Measurements from ENCODE around the gene MYO9A.

Gene MYO9A

DNA sequence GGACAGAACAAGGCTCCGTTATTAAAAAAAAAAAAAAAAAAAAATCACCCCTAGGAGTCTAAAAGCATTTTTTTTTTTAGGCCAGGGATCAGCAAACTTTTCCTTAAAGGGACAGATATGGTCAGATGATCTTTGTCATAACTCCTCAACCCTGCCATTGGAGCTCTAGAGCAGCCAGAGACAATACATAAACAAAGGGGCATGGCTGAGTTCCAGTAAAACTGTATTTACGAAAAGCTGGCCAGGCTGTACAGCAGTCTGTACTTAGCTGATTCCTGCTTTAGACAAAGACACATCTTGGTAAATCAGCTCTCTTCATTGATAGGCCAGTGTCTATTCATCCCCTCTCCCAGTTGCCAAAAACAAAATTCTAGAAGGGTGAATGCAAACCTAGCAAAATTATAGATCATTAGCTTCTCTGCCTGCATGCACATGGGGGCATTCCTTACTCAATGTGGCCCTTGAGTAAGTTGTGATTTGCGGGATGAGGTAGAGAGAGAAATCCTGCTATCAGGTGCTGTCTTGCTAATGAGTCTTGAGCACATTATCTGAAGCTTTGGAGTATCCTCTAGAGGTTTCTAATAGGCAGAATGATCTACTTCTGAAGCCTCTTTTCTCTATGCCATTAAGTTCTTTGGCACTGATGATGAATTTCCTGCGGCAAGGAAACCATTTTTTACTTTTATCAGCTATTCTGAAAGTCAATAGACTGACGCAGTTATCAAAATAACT lies 35.5 kb upstream of the MYO9A start:
- no peak for DNase-seq (ENCODE audit: low spot score)
- peaks cover 2% of the 10 kb centered on the region for H3K27me3 Mint-ChIP-seq (ENCODE audit: low read depth)
- H3K9me3 Mint-ChIP-seq = no peaks in the 10 kb centered on the region
- no peak overlapping the region for H3K4me3 Mint-ChIP-seq
- H3K4me1 Mint-ChIP-seq (ENCODE audit: low read depth) = peaks cover 2% of the 10 kb centered on the region
- H3K36me3 Mint-ChIP-seq (ENCODE audit: low read depth) = no peaks in the 10 kb centered on the region
- no peak overlapping the region for H3K27ac Mint-ChIP-seq

DNA sequence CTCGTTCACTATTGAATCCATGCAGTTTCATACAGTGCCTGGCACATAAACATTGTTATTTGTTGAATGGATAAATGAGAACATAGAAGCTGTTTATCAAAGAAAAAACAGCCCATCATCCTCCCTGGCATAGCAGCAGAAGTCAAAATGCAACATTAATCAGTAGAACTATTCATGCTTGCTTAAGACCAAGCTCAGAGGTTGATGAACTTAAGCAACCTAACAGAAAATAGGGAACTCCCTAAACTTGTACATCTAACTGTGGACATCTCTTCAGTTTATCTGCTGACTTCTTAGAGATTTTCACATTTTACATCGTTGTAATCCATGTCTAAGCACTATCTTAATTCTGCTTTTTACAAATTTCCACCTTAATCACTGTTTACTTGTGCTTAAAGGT lies 29.5 kb upstream of the MYO9A start:
- Mint-ChIP-seq H3K36me3 (ENCODE audit: low read depth) (no peaks in the 10 kb centered on the region), H3K4me3 (no peak overlapping the region), H3K27ac (no peak overlapping the region), H3K9me3 (no peaks in the 10 kb centered on the region), H3K27me3 (ENCODE audit: low read depth) (peaks cover 8% of the 10 kb centered on the region), H3K4me1 (ENCODE audit: low read depth) (no peaks in the 10 kb centered on the region)
- DNase-seq (ENCODE audit: low spot score) = no peak

DNA sequence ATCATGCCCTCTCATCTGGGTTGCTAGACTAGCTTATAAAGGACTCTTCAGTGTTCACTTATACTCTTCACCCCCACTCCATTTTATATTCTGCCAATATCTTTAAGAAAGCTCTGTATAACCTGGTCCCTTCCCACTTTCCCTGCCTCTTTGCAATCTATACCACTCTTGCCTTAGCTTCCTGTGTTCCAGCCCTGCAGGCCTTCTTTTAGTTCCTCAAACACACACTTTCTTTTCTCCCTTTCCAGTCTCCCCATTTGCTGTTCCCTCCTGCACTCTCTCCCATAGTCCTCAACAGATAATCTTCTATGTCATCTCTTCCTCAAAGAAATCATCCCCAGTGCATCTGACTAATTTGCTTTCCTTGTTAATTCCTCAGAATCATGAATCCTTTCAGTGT lies 29.0 kb upstream of the MYO9A start:
- Mint-ChIP-seq H3K27ac (no peak overlapping the region), H3K4me3 (no peak overlapping the region), H3K36me3 (ENCODE audit: low read depth) (no peaks in the 10 kb centered on the region), H3K4me1 (ENCODE audit: low read depth) (no peaks in the 10 kb centered on the region), H3K9me3 (no peaks in the 10 kb centered on the region), H3K27me3 (ENCODE audit: low read depth) (peaks cover 8% of the 10 kb centered on the region)
- DNase-seq (ENCODE audit: low spot score) = no peak

DNA sequence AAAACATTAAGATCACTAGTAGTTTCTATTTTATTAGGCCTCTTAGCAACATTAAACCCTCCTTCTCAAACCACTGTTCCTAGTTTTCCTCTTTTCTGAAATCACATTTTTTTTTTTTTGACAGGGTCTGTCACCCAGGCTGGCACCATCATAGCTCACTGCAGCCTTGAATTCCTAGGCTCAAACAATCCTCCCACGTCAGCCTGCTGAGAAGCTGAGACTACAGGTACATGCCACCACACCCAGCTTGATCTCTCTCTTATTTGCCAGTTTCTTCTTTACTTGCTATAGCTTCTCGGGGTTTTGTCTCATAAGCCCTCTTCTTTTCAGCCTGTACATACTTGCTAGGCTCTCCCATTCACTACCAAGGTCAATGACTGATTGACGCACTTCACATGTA lies 28.3 kb upstream of the MYO9A start:
- H3K27ac Mint-ChIP-seq = no peak overlapping the region
- H3K4me1 Mint-ChIP-seq (ENCODE audit: low read depth) = peaks cover 5% of the 10 kb centered on the region
- H3K36me3 Mint-ChIP-seq (ENCODE audit: low read depth) = no peaks in the 10 kb centered on the region
- no peak for DNase-seq (ENCODE audit: low spot score)
- peaks cover 8% of the 10 kb centered on the region for H3K27me3 Mint-ChIP-seq (ENCODE audit: low read depth)
- H3K4me3 Mint-ChIP-seq = no peak overlapping the region
- H3K9me3 Mint-ChIP-seq = no peaks in the 10 kb centered on the region

DNA sequence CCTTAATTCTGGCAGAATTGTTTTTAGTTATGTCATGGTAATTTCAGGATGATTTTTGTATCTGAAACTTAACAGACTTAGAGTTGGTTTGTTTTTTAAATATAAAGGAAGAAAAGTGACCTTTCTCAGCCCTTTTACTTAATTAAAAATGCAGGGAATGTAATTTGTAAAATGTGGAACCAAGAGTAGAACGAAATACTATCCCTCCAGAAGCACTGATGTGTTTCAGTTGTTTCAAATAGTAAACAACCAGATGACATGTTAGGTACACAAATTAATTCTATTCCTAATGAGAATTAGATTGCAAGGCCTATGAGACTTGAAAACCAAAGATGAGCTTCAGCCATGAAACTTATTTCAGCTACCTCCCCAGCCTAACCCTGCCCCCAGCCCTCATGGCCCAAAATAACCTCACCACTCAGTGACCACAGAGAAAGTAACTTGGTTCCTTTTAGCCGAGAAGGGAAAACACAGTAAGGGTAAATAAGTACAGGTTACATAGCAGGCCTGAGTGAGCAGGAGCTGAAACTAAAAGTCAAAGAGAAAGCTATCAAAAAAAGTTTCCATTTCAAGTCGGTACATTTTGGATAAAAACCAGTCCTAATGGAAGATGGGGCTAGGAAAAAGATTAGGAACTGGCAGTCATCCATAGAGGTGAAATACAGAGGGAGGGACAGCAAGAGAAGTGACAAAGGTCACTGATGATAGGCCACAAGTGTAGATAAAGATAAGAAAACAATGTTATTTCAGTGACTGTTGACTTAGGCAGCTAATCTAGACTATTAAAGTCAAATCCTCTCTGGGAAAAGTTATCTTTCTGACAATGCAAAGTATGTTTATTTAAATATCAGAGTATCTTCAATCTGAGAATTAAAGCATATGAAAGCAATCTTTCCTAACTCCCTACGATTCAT lies 23.5 kb upstream of the MYO9A start:
- Mint-ChIP-seq H3K4me1 (ENCODE audit: low read depth) (peaks cover 5% of the 10 kb centered on the region), H3K27me3 (ENCODE audit: low read depth) (peaks cover 3% of the 10 kb centered on the region), H3K9me3 (no peaks in the 10 kb centered on the region), H3K27ac (no peak overlapping the region), H3K4me3 (no peak overlapping the region), H3K36me3 (ENCODE audit: low read depth) (no peaks in the 10 kb centered on the region)
- DNase-seq (ENCODE audit: low spot score) = no peak

DNA sequence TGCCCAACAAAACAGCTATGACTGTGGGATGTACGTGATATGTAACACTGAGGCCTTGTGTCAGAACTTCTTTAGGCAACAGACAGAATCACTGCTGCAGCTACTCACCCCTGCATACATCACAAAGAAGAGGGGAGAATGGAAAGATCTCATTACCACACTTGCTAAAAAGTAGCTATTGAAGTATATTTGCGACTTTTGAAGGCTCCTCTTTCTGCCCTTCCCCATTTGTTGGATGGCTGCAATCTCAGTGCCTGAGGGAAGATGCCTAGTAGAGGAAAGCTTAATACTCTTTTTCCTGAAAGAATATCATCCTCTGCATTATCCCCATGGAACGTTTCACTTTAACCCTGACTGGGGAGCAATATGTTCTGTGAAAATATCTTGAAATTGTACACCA lies 22.1 kb upstream of the MYO9A start:
- Mint-ChIP-seq H3K36me3 (ENCODE audit: low read depth) (no peaks in the 10 kb centered on the region), H3K27ac (no peak overlapping the region), H3K4me3 (no peak overlapping the region), H3K9me3 (no peaks in the 10 kb centered on the region), H3K27me3 (ENCODE audit: low read depth) (peaks cover 3% of the 10 kb centered on the region), H3K4me1 (ENCODE audit: low read depth) (peaks cover 5% of the 10 kb centered on the region)
- DNase-seq (ENCODE audit: low spot score) = no peak

DNA sequence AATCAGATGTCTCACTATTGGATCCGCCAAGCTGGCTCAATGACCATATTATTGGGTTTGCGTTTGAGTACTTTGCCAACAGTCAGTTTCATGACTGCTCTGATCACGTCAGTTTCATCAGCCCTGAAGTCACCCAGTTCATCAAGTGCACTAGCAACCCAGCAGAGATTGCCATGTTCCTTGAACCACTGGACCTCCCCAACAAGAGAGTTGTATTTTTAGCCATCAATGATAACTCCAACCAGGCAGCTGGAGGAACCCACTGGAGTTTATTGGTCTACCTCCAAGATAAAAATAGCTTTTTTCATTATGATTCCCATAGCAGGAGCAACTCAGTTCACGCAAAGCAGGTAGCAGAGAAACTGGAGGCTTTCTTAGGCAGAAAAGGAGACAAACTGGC lies 21.7 kb upstream of the MYO9A start:
- Mint-ChIP-seq H3K4me3 (no peak overlapping the region), H3K4me1 (ENCODE audit: low read depth) (peaks cover 5% of the 10 kb centered on the region), H3K27me3 (ENCODE audit: low read depth) (no peaks in the 10 kb centered on the region), H3K36me3 (ENCODE audit: low read depth) (no peaks in the 10 kb centered on the region), H3K9me3 (no peaks in the 10 kb centered on the region), H3K27ac (no peak overlapping the region)
- DNase-seq (ENCODE audit: low spot score) = no peak

DNA sequence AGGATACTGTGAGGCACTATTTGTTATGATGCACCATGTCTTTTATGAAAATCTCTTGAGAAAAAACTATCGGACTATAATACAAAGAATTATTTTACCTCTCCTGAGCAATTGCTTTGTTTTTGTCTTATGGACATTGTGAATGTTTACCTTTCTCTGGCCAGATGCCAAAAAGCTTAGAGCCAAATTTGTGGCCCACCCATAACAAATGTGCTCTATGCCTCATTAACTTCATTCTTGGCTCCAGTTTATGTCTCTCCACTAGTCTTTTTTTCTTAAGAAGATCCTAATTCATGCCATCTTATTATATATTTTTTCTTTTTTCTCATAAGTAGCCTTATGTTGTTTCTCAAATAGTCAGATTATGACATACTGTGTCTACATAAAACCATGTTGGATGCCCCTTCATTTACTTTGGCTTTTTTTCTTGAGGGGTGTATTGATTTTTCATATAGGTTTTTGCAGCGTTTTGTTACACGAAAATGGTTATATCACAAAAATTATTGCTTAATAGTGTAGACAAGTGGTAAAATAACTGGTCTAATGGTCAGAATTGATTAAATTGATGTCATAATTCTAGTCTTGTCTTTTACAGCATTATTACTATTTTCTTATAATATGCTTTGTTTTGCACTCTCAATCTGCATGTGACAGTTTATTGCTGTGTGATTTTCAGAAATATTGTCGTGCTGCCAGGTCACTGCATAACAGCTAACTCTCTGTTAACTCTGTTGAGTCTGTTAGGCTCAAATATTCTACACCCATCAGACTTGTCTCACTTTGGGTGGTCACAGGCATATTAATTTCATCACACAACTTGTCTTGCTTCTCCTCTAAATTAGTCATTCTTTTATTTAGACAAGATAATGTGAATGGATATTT lies 18.5 kb upstream of the MYO9A start:
- Mint-ChIP-seq H3K36me3 (ENCODE audit: low read depth) (no peaks in the 10 kb centered on the region), H3K27me3 (ENCODE audit: low read depth) (no peaks in the 10 kb centered on the region), H3K9me3 (no peaks in the 10 kb centered on the region), H3K27ac (no peak overlapping the region), H3K4me1 (ENCODE audit: low read depth) (peaks cover 1% of the 10 kb centered on the region), H3K4me3 (no peak overlapping the region)
- no peak for DNase-seq (ENCODE audit: low spot score)

DNA sequence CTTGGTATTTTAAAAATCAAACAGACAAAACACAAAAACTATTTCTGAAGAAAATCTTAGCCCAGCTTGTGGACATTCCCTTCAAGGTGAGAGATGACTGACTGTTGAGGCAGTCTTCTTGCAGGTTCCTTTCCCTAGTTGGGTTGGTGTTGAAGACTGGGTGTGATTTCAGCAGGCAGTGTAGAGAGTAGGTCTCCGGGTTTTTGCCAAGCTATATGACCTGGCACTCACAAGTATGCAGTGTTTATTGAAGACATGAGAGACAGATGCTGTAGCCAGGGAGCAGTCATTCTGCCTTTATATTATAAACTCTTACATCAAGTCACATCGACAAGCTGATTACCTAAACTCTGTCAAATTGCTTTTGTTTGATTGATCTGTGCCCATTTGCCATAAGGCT lies 17.8 kb upstream of the MYO9A start:
- H3K27ac Mint-ChIP-seq = no peak overlapping the region
- no peaks in the 10 kb centered on the region for H3K9me3 Mint-ChIP-seq
- H3K36me3 Mint-ChIP-seq (ENCODE audit: low read depth) = no peaks in the 10 kb centered on the region
- H3K4me3 Mint-ChIP-seq = no peak overlapping the region
- DNase-seq (ENCODE audit: low spot score) = no peak
- H3K27me3 Mint-ChIP-seq (ENCODE audit: low read depth) = no peaks in the 10 kb centered on the region
- H3K4me1 Mint-ChIP-seq (ENCODE audit: low read depth) = no peaks in the 10 kb centered on the region

DNA sequence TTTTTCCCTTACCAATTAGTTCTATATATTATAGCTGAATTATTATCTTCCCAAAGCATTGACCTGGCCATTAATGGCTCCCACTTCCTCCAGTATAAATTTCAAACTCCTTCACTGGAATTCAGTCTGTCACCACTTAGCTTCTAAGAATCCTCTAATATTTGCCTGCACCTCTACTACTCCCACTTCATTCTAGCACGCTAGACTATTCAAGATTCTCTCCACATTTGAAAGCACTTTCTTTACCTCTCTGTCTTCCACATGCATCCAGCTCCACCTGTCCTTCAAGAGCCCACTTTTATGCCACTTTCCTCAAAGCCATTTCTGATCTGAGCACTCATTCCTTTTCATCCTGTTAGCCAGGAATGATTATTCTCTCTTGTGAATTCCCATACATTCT lies 15.3 kb upstream of the MYO9A start:
- Mint-ChIP-seq H3K27me3 (ENCODE audit: low read depth) (peaks cover 2% of the 10 kb centered on the region), H3K9me3 (no peaks in the 10 kb centered on the region), H3K27ac (no peak overlapping the region), H3K4me3 (no peak overlapping the region), H3K4me1 (ENCODE audit: low read depth) (no peaks in the 10 kb centered on the region), H3K36me3 (ENCODE audit: low read depth) (no peaks in the 10 kb centered on the region)
- DNase-seq (ENCODE audit: low spot score) = no peak

DNA sequence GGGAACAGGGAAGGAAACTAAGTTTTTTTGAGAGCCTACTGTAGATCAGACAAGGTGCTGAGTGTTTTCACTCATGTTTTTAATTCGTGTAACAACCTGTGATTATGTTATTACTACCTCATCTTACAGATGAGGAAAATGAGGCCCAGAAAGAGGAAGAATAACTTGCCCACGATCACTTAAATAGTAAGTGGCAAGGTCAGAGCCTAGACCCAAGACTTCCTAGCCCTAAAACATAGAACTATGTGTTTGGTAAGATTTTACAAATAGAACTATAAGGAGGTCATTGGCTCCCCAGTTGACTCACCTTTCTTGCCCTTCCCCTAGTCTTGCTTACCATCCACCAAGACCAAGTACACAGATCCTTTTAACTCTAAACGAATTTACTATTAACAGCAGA lies 14.0 kb upstream of the MYO9A start:
- H3K4me3 Mint-ChIP-seq = no peak overlapping the region
- no peak for DNase-seq (ENCODE audit: low spot score)
- H3K36me3 Mint-ChIP-seq (ENCODE audit: low read depth) = no peaks in the 10 kb centered on the region
- H3K27ac Mint-ChIP-seq = no peak overlapping the region
- H3K27me3 Mint-ChIP-seq (ENCODE audit: low read depth) = peaks cover 10% of the 10 kb centered on the region
- H3K9me3 Mint-ChIP-seq = no peaks in the 10 kb centered on the region
- no peaks in the 10 kb centered on the region for H3K4me1 Mint-ChIP-seq (ENCODE audit: low read depth)

DNA sequence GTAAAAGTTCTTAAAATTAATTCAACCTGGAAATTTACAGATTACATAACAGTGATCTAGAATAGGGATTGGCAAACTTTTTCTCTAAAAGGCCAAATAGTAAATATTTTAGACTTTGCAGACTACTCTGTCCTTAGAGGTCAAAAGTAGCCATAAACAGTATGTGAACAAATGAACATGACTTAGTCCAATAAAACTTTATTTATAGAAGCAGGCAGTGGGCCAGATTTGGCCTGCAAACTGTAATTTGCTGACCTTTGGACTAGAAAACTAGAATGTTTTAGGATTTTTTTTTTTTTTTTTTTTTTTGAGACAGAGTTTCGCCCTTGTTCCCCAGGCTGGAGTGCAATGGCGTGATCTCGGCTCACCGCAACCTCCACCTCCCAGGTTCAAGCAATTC lies 12.3 kb upstream of the MYO9A start:
- H3K36me3 Mint-ChIP-seq (ENCODE audit: low read depth) = no peaks in the 10 kb centered on the region
- H3K27me3 Mint-ChIP-seq (ENCODE audit: low read depth) = peaks cover 10% of the 10 kb centered on the region
- DNase-seq (ENCODE audit: low spot score) = no peak
- no peaks in the 10 kb centered on the region for H3K9me3 Mint-ChIP-seq
- H3K27ac Mint-ChIP-seq = no peak overlapping the region
- no peak overlapping the region for H3K4me3 Mint-ChIP-seq
- no peaks in the 10 kb centered on the region for H3K4me1 Mint-ChIP-seq (ENCODE audit: low read depth)

DNA sequence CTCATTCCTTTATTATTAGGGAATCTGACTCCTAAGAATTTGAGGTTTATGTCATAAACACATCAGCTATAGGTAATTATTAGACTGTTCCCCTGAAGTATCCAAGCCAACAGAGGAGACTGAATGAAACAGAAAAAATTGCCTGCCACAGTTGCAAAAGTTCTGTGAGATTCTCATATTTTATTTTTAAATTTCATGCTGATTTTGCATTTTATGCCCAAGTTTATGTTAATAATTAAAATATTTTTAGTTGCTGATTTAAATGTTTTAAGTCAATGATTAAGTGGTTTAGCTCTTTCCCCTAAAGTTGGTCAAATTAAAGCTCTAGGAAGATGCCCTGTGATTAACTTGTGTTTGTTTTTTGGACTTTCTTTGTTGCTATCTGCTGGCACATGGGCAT lies 10.4 kb upstream of the MYO9A start:
- H3K9me3 Mint-ChIP-seq = no peaks in the 10 kb centered on the region
- H3K27me3 Mint-ChIP-seq (ENCODE audit: low read depth) = peaks cover 10% of the 10 kb centered on the region
- no peaks in the 10 kb centered on the region for H3K4me1 Mint-ChIP-seq (ENCODE audit: low read depth)
- no peak overlapping the region for H3K4me3 Mint-ChIP-seq
- no peaks in the 10 kb centered on the region for H3K36me3 Mint-ChIP-seq (ENCODE audit: low read depth)
- DNase-seq (ENCODE audit: low spot score) = no peak
- H3K27ac Mint-ChIP-seq = no peak overlapping the region
